GM19438 (cell line): ENCODE measurements around the gene ANKRD35.
A peak's percentile ranks its signal among the peaks of the same experiment; 100 is the strongest.
"Not testable (repeated sequence)": the region's sequence is repeated elsewhere in the genome, so short reads cannot be mapped to it uniquely, and the experiment has no call there.

Source experiments
- ATAC-seq: cut with Tn5 transposase; IDR thresholded peaks from one replicate; pipeline ENCODE4 v1.9.1; 2021; ENCODE audit warnings: low read depth; ENCODE audit not compliant: unreplicated experiment

The ANKRD35 gene, protein sequence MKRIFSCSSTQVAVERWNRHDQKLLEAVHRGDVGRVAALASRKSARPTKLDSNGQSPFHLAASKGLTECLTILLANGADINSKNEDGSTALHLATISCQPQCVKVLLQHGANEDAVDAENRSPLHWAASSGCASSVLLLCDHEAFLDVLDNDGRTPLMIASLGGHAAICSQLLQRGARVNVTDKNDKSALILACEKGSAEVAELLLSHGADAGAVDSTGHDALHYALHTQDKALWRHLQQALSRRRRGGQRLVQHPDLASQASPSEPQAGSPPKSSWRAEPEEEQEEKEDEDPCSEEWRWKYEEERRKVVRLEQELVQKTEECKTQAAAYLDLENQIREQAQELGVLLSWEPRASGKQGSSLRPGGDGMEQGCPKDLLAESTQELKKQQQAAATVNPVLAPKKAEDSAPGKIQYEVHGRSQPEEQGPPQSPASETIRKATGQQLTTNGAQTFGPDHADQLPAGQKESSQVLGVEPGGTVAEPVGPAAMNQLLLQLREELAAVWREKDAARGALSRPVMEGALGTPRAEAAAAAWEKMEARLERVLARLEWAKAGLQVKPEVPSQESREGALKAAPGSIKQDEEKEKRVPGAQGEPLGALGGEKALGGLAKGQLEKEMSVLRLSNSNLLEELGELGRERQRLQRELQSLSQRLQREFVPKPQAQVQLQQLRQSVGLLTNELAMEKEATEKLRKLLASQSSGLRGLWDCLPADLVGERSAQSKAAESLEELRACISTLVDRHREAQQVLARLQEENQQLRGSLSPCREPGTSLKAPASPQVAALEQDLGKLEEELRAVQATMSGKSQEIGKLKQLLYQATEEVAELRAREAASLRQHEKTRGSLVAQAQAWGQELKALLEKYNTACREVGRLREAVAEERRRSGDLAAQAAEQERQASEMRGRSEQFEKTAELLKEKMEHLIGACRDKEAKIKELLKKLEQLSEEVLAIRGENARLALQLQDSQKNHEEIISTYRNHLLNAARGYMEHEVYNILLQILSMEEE

DNA sequence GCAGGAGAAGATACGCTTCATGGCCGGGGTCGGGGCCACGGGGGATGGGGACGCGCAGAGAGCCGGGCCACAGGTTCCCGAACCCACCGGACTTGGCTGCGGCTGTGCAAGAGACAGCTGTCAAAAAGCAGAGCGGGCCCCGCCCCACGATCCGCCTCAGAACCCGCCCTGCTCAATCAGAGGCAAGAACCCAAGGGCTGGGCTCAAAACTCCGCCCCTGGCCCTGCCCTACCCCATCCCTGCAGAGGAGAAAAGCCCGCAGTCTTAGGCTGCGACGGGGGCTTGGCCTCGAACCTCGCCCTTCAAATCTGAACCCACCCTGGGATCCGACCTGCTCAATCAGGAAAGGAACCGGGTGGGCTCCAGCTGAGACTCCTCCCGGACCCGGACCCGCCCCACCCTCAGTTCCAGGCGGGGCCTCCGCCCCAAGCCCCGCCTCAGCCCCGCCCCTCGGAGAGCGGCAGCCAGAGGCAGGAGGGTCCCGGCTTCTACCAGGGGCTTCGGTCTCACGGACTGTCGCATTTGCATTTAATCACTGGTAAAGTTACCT, at the start of gene ANKRD35:
Gene ANKRD35, minus strand, starts transcription at position 129 of the 550 bp plus-strand sequence. Its CDS starts 108 bp downstream, at position 21.
- ATAC-seq, result peak; percentile 99

- ATAC-seq, result not testable (repeated sequence)
Observed at GRCh38 chr1:145932522-145933009, 46.9 kb upstream of the ANKRD35 start.

DNA sequence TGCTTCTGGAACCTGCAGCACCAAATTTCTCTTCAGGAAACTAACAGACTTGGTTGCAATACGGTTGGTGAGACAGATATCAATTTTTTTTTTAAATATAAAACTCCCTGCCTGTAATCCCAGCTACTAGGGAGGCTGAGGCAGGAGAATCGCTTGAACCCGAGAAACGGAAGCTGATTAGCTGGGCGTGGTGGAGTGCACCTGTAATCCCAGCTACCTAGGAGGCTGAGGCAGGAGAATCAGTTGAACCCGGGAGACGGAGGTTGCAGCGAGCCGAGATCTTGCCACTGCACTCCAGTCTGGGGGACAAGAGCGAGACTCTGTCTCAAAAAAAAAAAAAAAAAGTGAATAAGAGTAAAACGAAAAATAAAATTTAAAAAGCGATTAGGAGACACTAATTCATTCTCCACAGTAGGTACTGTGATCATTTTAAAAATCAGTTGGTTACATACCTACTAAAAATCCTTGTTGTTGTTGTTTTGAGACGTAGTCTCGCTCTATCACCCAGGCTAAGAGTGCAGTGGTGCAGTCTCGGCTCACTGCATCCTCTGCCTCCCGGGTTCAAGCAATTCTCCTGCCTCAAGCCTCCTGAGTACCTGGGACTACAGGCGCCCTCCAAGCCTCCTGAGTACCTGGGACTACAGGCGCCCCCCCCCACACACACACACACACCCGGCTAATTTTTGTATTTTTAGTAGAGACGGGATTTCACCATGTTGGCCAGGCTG, 42.4 kb upstream of the ANKRD35 start:
- ATAC-seq, result no peak

DNA sequence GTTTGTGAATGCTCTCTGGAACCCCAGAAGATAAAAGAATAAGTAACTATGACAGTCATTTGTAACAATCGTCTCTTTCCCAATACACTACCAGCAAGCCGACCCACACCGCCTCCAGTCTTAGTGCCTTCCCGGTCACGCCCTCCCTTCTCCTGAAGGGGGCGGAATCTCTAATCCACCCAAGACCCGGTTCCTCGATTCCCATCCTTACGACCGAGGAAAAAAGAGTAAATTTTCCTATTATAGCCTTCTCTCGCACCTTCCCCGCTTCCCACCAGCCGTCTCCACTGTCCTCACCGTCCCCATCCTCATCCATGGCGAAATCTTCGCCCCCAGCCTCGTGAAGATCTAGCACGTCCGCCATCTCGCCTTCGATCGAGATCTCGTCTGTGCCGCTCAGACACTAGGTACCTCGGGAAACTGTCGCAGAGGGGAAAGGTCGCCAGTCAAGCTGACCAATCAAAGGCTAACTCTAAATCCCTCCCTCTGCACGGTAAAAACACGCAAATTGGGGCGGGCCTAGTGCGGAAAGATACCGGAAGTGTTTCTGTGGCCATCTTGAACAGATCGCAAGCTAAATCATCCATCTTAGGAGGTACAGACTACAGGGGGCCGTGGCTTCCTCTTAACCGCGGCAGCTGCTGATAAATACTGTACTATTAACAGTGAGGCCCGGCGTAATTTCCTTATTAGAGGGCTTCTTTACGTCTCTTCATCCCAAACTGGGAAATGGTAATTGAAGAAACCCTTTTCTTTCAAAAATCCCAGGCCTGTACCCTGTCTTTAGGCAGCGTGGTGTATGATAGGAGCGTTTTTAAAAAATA, 41.6 kb upstream of the ANKRD35 start, which contains the start of gene RBM8A:
Gene RBM8A, minus strand, starts transcription at position 422 of the 824 bp plus-strand sequence. Its CDS starts 58 bp downstream, at position 364.
- peak; percentile 95 for ATAC-seq

- ATAC-seq, result peak; percentile 7
Observed at GRCh38 chr1:145926686-145927062, 41.0 kb upstream of the ANKRD35 start.

GRCh38 chr1:145922266-145922665, 36.6 kb upstream of the ANKRD35 start:
- no peak for ATAC-seq

GRCh38 chr1:145920297-145920696, 34.6 kb upstream of the ANKRD35 start:
- ATAC-seq, result not testable (repeated sequence)

GRCh38 chr1:145918992-145919939, 33.6 kb upstream of the ANKRD35 start:
- ATAC-seq, result peak; percentile 14

DNA sequence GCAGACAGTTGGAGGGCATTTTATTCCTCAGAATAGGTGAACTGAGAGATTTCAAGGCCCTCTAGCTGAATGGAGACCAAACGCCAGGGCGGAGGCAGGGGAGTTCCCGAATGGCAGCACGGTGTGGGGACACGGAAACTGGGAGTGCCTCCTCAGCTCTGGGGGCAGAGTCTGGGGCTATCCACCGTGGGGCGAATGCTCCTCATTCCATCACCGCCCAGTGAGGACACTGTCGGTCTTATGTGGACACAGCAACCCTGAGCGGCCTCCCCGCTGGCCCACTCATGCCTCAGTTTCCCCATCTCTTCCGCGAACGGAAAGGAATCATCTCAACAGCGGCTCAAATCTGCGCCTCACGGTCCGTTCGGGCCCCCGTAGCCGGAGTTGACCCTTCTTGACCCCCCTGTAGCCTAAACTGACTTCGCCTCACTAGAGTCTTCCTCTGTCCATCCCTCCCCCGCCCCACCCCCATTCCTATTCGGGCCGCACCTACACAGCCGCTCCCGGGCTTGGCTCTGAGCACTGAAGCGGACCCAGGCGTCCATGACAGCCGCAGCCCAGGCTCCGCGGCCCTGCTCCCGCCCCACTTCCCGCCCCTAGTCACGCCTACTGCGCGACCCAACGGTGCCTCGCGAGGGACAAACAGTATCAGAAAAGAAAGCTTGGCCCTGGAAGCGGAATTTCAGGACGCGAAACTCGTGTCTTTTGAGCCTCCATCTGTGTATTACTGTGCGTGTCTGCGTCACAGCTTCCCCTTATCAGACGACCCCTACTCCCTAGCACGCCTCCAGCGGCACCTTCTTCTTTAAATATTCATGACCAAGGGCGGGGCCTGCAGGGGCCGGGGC, 32.7 kb upstream of the ANKRD35 start, which contains the start of gene PEX11B:
Gene PEX11B, minus strand, starts transcription at position 574 of the 848 bp plus-strand sequence. Its CDS starts 29 bp downstream, at position 545.
- peak; percentile 90 for ATAC-seq

GRCh38 chr1:145917595-145917994, 31.9 kb upstream of the ANKRD35 start:
- no peak for ATAC-seq

DNA sequence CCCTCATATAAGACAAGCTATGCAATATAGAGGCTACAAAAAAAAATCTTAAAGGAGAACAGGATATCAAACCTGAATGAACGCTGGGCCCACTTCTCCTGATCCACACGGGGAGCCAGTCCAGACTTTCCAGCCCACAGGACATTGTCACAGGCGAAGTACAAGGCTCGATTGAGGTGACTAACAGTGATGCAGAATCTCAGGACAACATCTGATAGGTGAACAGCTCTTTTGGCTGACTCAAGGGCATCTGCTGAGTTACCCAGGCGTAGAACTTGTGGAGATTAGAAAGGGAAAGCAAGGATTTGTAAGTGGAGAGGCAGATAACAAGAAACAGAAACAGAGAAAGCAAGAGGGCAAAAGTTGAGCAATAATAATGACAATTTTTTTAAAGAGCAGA, 31.1 kb upstream of the ANKRD35 start:
- ATAC-seq, result no peak

DNA sequence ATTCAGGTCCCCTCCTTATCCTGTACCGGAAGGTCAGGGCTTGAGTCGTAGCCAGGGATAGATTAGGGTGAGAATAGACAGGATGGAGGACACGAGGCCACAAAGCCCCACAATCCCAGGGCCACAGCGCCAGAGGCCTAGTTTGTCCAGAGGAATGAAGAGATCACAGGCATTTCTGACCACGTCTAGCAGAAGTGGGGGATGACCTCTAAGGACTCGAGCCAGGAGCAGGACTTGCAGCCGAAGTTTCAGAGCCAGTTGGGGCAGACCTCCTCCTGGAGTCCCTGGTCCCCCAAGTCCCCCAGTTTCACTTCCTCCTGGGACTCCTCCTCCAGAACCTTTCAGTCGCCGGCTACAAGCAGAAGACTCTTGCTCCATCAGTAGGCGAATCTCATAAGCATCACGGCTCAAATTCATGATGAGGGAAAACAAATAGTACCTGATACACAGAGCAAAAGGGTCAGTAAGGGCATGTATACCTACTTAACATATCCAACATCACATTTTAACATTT, 26.5 kb upstream of the ANKRD35 start:
- ATAC-seq, result no peak

DNA sequence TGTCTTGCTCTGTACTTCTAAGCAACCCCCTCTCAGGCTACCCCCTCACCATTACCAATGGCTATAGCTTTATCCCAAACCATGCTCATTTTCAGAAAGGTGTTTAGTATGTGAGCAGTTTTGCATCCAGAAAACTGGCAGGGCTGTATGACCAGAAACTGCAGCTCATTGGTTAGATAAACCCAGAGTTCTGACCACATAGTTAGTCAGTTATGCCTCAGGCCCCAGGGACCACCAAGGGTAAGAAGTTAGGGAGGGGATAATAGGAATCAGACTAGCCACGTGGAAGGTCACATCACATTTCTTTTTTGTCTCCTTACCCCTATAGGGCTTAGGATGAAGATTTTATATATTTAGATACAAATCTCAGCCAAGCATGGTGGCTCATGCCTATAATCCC, 23.0 kb upstream of the ANKRD35 start:
- ATAC-seq, result no peak

DNA sequence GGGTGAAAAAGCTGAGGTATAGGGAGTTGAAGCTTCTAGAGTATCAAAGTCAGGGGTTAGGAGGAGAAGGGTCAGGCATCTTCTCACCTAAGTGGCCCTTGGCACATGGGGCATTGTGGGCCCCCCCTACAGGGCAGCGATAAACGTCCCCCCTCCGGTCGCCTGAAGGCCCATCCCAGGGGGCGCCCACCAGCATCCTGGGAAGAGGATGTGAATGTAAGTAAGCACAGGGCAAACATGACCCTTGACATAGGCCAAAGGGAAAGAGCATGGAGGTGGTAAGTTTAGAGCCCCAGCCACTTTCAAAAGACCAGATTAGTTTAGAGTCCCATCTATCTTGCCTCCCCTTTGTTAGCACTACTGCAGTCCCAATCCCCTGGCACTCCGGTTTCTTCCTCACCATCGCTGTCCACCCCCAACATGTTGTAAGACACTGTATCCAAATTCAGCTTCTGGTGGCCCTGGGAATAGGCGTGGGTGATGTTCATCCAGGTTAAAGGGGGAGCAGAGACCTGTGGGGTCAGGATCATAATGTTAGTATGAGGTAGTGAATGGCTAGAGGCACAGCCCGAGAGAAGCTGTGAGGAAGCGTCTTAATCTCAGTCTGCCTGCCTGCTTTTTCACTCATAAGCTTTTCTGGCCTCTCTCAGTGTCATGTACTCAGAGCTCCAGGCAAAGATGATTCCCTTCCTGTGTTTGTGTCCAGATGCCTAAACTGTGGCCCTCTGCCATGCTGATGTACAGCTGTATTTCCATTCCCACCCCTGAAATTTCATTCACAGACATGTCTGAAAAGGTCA, 21.5 kb upstream of the ANKRD35 start:
- no peak for ATAC-seq

DNA sequence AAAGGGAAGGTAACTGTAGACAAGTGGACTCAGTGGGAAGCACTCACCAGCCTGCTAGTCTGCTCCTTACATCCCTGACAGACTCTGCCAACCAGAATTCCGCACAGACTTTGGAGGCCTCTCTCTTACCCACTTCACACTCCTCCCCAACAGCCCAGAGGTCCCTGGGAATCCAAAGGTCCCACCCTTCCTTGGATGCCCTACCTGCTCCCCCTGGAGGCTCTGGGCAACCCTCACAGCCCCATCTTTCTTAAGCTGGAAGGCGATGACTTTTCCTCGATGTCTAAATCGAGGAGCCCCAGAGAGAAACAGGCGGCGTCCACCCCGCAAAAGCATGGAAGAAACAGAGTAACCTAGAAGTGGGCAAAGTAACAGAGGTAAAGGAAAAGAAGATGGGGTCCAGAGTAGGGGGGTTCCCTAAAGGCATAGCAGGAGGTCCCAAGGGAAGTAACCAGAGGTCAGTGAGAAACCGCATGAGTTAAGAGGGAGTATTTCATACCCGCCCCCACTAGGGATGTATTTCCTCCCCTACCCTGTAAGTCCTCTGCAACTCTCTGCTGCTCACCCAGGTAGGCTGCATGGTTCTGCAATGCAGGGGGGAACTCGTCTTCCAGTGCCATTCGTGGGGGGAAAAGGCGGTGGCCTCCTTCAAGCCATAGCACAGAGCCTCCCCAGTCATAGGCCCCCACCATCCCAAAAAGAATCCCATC, 15.8 kb upstream of the ANKRD35 start:
- ATAC-seq, result no peak
